ENCODE results near the gene LTBP1.

- TF ChIP-seq, protein P1, sequence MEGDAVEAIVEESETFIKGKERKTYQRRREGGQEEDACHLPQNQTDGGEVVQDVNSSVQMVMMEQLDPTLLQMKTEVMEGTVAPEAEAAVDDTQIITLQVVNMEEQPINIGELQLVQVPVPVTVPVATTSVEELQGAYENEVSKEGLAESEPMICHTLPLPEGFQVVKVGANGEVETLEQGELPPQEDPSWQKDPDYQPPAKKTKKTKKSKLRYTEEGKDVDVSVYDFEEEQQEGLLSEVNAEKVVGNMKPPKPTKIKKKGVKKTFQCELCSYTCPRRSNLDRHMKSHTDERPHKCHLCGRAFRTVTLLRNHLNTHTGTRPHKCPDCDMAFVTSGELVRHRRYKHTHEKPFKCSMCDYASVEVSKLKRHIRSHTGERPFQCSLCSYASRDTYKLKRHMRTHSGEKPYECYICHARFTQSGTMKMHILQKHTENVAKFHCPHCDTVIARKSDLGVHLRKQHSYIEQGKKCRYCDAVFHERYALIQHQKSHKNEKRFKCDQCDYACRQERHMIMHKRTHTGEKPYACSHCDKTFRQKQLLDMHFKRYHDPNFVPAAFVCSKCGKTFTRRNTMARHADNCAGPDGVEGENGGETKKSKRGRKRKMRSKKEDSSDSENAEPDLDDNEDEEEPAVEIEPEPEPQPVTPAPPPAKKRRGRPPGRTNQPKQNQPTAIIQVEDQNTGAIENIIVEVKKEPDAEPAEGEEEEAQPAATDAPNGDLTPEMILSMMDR (optimal IDR thresholded peaks at IDR 0.05 in 1 of 3, IDR thresholded peaks at IDR 0.05 in 1 of 3, conservative IDR thresholded peaks at IDR 0.05 in 1 of 3; ENCODE audit: extremely low read depth in 1 of 3, insufficient read depth in 2 of 3, low read length in 3 of 3) = no peak
- TF ChIP-seq EZH2 (IDR thresholded peaks at IDR 0.05; ENCODE audit: low read length) = no peak
These were observed 396.7 kb downstream of the LTBP1 start for GRCh38 chr2:33343387-33343895.

Data from keratinocyte (primary cell).